ENCODE measurements around the gene FNDC3A.

- TF ChIP-seq CTCF (conservative IDR thresholded peaks at IDR 0.05 in 1 of 2, IDR thresholded peaks at IDR 0.05 in 1 of 2; ENCODE audit: extremely low read depth in 1 of 2, insufficient read depth in 1 of 2, low read depth in 1 of 2, low read length in 2 of 2) = no peak
- no peak for TF ChIP-seq EZH2 (IDR thresholded peaks at IDR 0.05; ENCODE audit: borderline replicate concordance, low read length)
Observed at GRCh38 chr13:49165798-49166752, 190.4 kb downstream of the FNDC3A start.
